Coronary artery (tissue), 2 donors: ENCODE measurements around the gene PKN3.

Experiments
- DNase-seq: peaks from one replicate; pipeline ENCODE4 v3.0.0-alpha.2; 2017; ENCODE audit warnings: low spot score
- H3K27ac ChIP-seq, 2 donors: fragments of 200-600 bp; sonication (generic); one replicate each; pipeline ENCODE4 v1.5.1; 2016 to 2019
- H3K4me3 ChIP-seq: fragments of 200-600 bp; sonication (generic); 2 replicates; pipeline ENCODE4 v1.5.1; 2016; ENCODE audit warnings: mild to moderate bottlenecking, moderate library complexity
- CTCF ChIP-seq: fragments of 200-600 bp; sonication (generic); IDR thresholded peaks from one replicate; pipeline ENCODE4 v1.5.1; 2019; ENCODE audit warnings: antibody characterized with exemption

The PKN3 gene

GRCh38 chr9:128753627-128754026, 51.3 kb downstream of the PKN3 start:
- DNase-seq, result no peak
- H3K27ac ChIP-seq, result no peak overlapping the region
- TF ChIP-seq CTCF, result no peak
- no peak overlapping the region for H3K4me3 ChIP-seq

- Histone ChIP-seq H3K27ac (no peak overlapping the region), H3K4me3 (no peak overlapping the region)
- TF ChIP-seq CTCF, result no peak
- DNase-seq, result no peak
Observed at GRCh38 chr9:128757602-128758001, 55.3 kb downstream of the PKN3 start.

GRCh38 chr9:128762671-128763449, 60.6 kb downstream of the PKN3 start:
- no peak for DNase-seq
- H3K27ac ChIP-seq, result no peak overlapping the region
- no peak overlapping the region for H3K4me3 ChIP-seq
- no peak for TF ChIP-seq CTCF

DNA sequence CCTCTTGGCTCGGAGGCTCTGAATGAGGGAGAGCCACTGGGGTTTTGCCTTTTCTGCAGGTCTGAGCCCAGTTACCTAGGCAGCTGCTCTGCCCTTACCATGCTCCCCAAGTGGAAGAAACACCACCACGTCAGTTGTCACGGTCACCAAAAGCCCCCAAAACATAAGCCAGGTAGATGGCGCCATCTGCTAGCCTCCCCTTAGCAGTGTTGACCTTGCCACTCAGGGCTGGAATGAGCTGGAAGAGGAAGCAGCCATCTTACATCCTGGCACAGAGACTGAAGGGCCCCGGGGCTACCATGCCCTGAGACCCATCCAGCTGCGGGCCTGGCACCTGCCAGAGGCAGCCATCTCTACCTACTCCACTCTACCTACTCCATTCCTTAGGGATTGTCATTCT, 62.1 kb downstream of the PKN3 start:
- Histone ChIP-seq H3K27ac (no peak overlapping the region), H3K4me3 (no peak overlapping the region)
- DNase-seq, result no peak
- TF ChIP-seq CTCF, result no peak

DNA sequence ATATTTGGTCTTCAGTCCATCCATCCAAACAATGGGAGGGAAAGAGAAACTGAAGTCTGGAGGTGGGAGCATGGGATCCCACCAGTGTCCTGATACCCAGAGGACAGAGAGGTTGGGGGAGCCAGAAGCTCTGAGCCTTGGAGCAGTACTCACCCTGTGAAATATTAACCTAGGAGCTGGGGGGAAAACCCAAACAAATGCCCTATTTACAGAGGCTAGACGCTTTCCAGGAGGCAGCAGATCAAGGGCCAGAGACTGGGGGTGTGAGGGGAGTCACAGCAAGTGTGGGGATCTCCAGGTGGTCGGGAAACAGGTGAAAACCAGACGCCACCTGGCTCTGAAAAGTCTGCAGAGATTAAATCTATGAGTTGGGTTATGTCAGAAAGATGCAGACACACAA, 63.2 kb downstream of the PKN3 start:
- DNase-seq, result no peak
- H3K4me3 ChIP-seq, result no peak overlapping the region
- no peak overlapping the region for H3K27ac ChIP-seq
- no peak for TF ChIP-seq CTCF

- no peak for TF ChIP-seq CTCF
- no peak for DNase-seq
Observed at GRCh38 chr9:128768606-128769005, 66.3 kb downstream of the PKN3 start.

More at GRCh38 chr9:128768606-128769005, 66.3 kb downstream of the PKN3 start:
- Histone ChIP-seq H3K27ac (no peak overlapping the region), H3K4me3 (no peak overlapping the region)
